ENCODE results near the gene POLR2F.

- TF ChIP-seq YY1 (IDR thresholded peaks at IDR 0.05; ENCODE audit: insufficient read depth, insufficient read length) (no peak), ZNF274 (IDR thresholded peaks at IDR 0.05; ENCODE audit: low read depth, low read length) (no peak)
Measured at GRCh38 chr22:37957232-37957631, 3.7 kb downstream of the POLR2F start.
